T-helper 1 cell (primary cell): ENCODE measurements around the gene HSDL1.

Source experiments
- DNase-seq, 5 donors: peaks; one replicate each; pipeline ENCODE4 v3.0.0-alpha.2; 2012 to 2020

Gene HSDL1

DNA sequence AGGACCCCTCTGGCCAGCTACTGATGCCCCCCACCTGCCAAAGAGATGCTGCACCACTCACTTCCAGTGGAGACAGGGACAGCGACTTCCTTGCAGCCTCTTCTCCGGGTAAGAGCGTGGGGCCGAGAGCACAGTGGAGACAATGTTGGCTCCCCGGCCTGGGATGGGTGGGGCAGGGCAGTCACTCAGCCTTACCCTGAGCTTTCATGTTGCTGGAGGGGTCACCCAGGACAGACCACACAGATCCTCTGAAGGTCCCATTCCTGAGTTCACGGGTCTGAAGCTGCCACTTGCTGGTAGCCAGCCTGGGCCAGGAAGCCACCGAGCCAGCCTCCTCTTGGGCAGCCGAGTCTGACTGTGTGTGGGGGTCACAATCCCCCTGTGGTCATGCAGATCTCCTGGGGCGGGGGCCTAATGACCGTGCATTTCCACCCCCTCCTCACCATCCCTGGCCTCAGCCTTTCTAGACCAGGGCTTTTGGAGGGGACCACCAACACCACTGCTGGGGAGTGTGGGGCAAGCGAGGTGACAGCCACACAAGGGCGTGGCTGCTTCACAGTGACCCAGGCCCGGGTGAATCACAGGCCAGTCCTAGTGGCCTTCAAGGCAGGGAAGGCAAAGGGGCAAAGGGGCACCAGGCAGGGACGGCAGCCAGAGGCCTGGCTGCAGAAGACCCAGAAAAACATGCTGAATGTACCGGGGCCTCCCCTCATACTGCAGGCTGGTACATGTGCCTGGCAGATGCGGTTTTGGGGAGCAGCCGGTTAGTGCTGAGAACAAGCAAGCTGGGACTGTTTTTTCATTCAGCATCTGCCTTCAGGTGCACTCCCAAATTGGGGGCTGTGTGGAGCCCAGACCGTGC, 31.4 kb upstream of the HSDL1 start:
- DNase-seq, result no peak

DNA sequence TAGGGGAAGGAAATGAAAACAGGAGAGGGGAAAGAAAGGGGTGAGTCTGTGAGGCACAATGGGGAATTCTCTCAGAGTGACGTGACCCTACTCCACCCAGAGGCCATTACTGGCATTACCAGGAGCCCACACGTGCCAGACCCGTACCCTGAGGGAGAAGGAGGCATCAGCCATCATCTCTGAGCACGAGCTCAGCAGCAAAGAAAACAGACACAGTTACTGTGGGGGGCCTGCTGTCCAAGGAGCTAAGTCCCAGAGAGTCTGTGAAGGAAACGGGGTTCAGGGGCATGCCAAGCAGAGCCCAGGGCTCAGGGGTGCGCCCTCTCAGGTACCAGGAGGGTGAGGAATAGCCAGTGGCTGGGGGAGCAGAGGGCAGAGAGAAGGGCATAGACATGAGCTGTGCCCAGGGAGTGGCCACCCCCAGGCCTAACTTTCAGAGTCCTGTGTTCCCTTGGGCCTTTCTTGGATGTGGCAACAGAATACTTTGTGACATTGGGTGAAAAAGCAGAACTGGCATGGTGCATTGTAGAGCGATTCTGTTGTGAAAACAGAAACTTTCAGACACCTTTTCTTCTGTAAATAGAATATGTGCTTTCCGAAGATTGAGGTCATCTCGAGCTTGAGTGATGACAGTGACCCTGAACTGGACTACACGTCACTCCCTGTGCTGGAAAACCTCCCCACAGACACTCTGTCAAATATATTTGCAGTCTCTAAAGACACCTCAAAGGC, 30.5 kb upstream of the HSDL1 start:
- peak in 3 of 5 donors; percentile 35 to 49 (median 39) for DNase-seq

DNA sequence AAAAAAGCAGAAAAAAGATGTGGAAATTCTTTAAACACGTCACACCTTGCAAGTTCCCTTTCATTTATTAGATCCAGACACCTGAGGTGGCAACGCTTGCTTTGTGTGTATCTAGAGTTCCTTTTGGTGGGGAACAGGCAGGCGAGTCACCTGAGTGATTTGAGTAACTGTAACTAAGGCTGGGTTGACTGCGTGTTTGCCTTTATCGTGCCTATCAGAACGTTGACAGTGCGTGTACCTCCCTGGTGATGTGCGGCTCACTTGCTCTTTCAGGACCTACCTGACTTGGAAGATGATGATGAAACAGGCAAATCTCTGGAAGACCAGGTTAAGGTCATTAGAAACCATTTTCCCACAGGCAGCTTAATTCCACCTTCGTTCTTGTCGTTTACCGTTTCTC, 29.4 kb upstream of the HSDL1 start:
- DNase-seq, result no peak

DNA sequence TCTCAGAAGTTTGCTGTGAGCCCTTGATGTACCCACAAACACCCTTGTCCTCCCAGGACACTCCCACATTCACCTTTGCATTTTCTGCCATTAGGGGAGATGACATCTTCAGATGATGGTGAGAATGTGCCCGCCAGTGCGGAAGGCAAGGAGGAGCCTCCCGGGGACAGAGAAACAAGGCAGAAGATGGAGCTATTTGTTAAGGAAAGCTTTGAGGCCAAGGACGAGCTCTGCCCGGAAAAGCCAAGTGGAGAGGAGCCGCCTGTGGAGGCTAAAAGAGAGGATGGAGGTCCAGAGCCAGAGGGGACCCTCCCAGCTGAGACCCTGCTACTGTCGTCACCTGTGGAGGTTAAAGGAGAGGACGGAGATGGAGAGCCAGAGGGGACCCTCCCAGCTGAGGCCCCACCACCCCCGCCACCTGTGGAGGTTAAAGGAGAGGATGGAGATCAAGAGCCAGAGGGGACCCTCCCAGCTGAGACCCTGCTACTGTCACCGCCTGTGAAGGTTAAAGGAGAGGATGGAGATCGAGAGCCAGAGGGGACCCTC, 24.9 kb upstream of the HSDL1 start:
- no peak for DNase-seq

DNA sequence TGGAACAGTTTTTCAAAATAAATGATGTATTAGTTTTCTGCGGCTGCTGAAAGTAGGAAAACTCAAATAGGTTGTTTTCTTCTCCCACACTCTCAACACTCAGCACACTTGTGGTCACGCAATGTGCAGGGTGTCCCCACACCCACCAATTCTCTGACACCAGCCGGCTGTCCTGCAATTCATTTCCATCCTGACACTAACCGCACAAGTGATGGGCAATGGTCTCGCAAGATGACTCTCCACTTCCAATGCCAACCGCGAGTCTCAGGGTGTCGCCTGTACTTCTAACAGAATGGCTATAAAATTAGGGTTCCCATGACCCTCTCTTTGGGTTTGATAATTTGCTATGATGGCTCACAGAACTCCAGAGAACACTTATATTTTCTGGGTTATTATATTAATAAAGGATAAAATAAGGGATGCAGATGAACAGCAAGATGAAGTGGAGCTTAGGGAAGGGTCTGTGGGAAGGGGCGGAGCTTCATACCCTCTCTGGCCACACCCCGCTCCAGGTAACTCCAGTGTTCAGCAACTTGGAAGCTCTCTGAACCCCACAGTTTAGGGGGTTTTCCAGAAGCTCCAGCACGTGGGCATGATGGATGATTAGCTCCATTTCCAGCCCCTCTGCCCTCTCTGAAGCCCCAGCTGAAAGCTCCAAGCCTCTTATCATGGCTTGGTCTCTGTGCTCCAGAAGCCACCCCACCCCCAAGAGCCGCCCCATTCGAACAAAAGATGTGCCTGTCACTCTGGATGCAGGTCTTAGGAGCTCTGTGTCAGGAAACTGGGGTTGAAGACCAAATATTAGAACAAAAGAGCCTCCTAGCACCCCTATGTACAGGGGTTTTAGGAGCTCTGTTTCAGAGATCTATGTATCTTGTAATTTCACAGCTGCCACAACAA, 22.1 kb upstream of the HSDL1 start:
- peak in 1 of 5 donors; percentile 45 for DNase-seq

DNA sequence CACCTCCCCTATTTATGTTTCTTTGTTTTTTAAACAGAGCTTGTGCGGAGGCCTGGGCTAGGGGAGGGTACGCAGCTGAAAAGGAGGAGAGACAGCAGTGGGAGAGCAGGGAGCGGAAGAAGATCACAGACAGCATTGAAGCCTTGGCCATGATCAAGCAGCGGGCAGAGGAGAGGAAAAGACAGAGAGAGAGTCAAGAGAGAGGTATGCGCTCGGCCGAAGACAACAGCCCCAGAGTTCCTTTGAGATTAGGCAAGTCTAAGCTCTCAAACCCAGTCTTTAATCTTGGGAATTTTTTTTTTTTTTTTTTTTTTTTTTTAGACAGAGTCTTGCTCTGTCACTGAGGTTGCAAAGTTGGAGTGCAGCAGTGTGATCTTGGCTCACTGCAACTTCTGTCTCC, 20.8 kb upstream of the HSDL1 start:
- DNase-seq, result no peak

DNA sequence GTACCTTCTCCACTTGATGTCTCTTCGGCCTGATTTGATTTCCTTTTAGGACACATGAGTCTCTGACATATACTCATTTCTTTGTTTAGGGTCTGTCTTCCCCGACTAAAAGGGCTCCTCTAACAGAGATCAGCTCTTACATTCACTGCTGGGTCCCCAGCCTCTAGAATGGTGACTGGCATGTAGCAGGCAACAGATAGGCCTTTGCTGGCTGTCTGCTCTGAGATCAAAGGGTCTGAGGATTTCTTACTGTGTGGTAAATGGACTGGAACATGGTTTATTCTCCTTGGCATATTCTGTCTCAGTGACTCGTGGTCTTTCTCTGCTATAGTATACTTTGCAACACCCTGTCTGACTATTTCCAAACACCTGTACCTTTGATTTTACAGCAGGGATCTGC, 16.8 kb upstream of the HSDL1 start:
- DNase-seq, result no peak

DNA sequence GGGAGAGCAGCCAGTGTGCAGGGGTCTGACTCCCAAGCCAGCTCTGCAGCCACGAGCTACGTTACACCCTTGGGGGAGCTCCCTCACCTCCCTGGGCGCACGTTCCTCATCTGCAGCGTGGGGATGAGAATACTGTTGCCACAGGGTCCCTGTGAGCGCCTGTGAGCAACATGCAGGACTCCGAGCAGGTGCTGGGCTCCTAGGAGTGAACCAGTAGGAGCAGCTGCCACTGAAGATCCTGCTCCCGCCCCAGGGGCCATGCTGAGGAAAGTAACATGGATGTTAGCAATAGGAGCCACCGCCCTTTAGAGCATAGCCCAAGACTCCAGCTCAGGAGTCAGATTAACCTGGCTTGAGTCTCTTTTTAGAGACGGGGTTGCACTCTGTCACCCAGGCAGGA, 16.1 kb upstream of the HSDL1 start:
- no peak for DNase-seq

DNA sequence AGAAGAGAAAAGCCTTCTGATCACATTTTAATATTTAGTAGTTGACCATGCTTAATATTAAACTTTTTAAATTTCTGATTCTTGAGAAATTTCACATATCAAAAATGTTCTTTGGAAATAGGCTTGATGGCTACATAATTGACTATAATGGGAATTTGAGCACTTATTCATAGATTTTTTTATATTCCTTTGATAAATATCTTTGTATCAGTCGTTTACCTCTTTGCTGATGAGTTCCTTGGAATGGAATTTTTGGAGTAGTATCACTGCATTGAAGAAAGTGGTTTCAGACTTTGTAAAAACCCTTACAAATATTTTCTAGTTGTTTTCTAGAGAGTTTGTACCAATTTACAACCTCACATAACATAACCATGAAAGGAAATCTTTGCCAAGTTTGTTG, 14.8 kb upstream of the HSDL1 start:
- no peak for DNase-seq

DNA sequence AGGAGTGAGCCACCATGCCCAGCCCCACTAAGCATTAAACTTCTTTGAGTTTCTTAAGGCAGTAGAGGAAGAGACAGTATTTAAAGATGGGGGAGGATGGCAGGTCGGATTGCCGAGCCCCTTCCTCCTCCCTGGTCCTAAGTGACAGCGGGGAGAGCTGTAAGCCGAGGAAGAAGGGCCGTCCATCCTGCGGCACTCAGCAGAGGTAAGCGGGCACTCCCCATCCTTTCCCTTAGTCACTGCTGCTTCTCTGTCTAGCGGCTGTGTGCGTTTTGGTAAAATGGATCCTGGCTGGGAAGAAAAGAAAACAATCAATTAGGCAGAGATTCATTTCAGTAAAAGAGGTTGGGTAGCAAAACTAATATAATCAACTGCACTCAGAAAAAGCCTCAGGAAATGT, 14.0 kb upstream of the HSDL1 start:
- DNase-seq, result no peak

DNA sequence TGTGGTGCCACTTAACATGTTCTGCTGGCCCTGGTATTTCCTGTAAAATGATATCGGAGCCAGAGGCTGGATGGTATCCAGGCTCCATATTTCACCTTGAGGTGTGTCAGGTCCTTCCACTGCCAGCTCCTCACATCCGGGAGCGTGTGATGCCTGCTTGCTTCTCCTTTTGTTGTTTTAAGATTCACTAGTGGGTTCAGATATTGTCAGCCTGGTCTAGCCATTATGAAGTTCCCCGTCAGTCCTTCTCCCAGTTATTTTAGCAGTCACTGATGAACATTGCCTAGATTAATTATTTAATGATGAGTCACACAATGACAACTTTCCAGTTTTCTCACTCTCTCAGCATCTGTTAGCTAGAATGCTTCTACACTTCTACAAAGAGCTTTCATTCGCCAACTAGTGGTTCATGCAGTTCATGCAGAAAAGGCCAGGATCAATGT, 11.4 kb upstream of the HSDL1 start:
- no peak for DNase-seq

DNA sequence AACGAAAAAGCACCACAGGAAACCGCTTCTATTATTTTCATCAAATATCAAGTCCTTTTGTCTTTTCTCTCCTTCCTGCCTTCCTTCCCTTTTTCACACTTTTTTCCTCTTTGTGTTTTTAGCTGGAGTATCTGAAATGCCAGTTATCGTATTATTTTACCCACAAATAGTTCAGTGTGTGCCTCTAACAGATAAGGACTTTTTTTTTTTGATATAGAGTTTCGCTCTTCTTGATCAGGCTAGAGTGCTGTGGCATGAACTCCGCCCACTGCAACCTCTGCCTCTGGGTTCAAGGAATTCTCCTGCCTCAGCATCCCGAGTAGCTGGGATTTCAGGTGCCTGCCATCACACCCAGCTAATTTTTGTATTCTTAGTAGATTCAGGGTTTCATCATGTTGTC, 10.8 kb upstream of the HSDL1 start:
- no peak for DNase-seq

DNA sequence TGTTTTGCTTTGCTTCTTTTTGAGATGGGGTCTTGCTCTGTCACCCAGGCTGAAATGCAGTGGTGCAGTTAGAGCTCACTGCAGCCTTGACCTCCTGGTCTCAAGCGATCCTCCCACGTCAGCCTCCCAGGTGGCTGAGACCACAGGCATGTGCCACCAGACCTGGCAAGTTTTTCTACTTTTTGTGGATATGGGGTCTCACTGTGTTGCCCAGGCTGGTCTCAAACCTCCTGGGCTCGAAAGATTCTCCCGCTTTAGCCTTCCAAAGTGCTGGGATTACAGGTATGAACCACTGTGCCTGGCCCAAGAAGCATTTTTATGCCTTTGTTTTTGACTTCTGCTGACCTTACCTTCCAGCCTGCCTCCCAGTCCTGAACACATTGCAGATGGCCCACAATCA, 10.2 kb upstream of the HSDL1 start:
- DNase-seq, result no peak

DNA sequence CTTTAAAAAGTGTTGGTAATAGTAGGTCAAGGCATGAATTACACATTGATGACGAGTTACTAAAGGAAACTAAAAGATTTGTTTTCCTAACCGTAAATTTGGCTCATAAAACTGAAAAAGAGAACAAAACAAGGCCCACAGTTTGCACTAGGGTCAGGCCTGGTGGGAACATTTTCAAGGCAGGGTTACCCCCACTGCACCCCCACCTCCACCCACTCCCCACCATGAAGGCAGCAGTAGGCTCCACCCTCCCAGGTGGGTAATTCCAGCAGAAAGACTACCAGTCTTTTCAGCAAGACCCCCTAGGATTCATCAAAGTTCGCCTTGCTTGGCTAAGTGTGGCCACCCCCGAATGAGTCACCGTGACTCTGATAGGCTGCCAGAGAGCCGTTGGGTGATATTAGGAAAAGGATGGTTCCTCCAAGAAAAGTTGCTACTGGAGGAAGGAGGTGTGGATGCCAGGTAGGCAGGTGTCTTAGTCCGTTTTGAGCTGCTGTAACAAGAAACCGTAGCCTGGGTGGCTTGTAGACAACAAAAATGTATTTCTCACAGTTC, 8.8 kb upstream of the HSDL1 start:
- no peak for DNase-seq

DNA sequence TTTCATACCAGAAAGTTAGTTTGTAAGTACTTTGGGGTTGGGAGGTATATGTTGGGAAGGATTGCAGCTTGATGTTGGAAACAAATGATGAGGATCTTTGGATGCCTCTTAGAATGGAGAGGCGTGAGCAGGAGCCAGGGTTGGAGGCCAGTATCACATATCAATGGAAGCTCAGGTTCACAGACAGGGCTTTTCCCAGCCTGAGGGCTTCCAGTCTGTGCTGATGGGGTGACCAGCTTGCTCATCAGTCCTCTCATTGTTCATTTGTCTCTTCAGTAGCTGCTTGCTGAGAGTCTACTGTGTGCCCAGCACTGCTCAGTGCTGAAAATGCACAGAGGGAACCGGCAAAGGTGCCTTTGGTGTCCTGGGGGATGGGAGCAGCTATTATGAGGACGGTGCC, 5.9 kb upstream of the HSDL1 start:
- no peak for DNase-seq

DNA sequence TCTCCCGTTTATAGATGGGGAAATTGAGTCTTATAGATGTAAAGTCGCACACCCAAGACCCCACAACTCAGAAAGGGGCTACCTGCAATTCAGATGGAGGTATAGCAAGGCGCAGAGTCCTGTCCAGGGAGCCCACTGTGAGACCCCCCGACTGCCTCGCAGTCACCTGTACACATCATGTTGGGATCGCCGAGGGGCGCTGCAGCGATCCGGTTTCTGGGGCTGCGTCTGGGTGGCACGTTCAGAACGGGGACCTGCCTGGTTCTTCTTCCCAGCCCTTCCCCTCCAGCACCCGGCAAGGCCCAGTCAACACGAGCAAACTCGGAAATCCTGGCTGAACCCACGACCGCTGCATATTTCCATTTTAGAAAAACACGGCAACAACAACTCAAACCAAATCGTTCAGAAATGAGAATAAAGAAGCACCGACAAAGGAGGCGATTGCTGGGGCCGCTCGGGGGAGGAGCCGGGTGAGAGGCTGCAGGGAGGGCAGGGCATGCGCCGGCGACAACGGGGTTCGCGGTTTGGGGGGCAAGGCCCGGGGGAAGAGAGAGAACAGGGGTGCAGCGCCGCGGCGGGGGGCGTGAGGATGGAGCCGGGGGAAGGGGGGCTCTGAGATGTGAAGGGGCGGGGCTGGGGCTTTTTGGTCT, 643 bp downstream of the HSDL1 start:
- DNase-seq, result peak; percentile 23 to 44 (median 38)

DNA sequence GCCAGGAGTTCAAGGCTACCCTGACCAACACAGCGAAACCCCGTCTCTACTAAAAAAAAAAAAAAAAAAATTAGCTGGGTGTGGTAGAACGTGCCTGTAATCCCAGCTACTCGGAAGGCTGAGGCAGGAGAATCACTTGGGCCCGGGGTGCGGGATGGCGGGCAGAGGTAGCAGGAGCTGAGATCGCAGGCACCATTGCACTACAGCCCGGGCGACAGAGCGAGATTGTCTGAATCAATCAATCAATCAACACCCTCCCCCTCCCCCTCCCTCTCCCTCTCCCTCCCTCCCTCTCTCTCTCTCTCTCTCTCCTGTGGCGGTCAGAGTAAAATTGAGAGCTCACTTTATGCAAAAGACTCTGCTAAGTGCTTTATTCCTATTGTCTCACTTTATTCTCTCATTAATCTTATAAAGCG, 1.2 kb downstream of the HSDL1 start:
- DNase-seq, result no peak

DNA sequence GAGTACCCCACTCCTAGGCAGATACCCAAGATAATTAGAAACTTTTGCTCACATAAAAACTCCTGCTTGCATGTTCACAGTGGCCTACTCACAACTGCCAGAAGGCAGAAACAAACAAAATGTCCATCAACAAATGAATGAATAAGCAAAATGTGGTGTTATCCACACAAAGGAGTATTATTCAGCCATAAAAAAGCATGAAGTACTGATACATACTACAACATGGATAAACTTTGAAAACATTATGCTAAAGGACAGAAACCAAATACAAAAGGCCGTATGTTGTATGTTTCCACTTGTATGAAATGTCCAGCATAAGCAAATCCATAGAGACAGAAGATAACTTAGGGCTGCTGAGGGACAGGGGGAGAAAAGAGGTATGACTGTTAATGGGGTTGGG, 1.9 kb downstream of the HSDL1 start:
- DNase-seq, result no peak

DNA sequence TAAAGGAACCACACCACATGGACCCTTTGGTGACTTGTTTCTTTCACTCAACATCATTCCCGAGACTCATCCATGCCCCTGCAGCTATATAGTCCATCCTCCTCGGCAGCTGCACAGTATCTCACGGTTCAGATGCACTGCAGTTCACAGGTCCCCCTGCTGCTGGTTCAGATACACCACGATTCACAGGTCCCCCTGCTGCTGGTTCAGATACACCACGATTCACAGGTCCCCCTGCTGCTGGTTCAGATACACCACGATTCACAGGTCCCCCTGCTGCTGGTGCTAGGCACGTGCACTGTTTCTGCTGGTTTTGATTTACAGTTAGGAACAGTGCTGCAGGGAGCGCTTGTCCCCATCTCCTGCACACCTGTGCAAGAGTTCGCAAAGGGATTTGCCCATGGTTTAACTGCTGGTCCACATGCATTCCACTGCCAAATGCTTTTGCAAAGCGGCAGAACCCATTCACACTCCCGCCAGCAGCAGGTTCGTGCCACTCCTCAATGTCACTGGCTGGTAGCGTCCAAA, 3.8 kb downstream of the HSDL1 start:
- no peak for DNase-seq

DNA sequence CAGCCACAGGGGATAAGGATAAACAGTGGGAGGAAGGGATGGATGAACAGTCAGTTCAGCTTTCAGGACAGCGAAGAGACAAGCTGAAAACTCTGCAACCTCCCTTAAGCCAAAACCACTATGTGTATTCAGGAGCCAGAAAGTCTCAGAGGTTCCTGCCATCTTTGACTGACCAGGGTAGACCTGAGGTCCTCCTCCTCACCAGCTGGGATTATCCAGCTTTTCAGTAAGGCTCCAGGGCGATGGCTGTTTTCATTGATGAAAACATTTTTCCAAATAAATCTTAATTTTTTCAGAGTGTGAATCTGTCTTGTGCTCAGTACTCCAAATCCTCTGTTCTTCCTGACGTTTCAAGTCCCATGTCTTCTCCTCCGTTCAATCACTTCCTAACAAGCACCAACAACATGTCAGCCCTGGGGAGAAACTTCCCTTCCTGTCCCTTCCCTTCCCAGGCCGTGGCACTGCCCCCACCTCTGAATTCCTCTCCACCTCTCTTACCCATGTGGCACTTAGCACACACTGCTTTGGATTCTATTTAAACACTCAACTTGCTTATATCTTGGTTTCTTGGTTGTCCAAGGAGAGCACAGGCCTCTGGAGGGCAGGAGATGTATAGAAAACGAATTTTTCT, 5.2 kb downstream of the HSDL1 start:
- DNase-seq, result no peak
